ENCODE data around the gene MRPS27.

DNA sequence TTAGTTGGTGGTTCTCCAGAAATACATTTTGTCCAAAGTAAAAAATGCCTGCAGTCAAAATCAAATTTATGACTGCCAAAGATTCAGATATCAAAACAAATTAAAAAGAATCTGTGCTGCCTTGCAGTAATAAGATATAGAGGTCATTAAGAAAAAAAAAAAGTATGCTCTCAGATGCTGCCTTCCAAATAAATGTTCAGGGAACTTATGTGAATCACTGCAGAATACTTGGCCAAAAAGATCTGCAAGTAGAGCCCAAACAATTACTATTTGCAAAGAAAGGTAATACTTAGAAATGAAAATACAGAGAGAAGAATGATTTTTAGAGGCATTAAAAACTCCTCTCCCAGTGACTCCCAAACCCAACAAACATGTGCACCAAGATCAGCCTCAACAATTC lies 52.4 kb downstream of the MRPS27 start:
- TF ChIP-seq, protein P1, sequence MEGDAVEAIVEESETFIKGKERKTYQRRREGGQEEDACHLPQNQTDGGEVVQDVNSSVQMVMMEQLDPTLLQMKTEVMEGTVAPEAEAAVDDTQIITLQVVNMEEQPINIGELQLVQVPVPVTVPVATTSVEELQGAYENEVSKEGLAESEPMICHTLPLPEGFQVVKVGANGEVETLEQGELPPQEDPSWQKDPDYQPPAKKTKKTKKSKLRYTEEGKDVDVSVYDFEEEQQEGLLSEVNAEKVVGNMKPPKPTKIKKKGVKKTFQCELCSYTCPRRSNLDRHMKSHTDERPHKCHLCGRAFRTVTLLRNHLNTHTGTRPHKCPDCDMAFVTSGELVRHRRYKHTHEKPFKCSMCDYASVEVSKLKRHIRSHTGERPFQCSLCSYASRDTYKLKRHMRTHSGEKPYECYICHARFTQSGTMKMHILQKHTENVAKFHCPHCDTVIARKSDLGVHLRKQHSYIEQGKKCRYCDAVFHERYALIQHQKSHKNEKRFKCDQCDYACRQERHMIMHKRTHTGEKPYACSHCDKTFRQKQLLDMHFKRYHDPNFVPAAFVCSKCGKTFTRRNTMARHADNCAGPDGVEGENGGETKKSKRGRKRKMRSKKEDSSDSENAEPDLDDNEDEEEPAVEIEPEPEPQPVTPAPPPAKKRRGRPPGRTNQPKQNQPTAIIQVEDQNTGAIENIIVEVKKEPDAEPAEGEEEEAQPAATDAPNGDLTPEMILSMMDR (IDR thresholded peaks at IDR 0.05), result no peak
- TF ChIP-seq POLR2A (IDR thresholded peaks at IDR 0.05), result no peak
